GM23338 (cell line): Measurements from ENCODE around the gene ETFRF1. TPM values are rescaled to one million over a fixed set of nuclear protein-coding genes. Genes with fewer than 3 reads are reported as not detected.

Source experiments
- ATAC-seq: fragments of 200-7000 bp; cut with Tn5 transposase; 3 replicates; pipeline ENCODE4 v1.9.1; 2020
- DNase-seq: peaks from one replicate; pipeline ENCODE4 v3.0.0-alpha.2; 2015; ENCODE audit warnings: low spot score
- H2AFZ ChIP-seq: fragments of 200-600 bp; sonication (generic); 2 replicates; pipeline ENCODE4 v1.8.0; 2016; ENCODE audit warnings: antibody characterized with exemption, mild to moderate bottlenecking, moderate library complexity
- H3F3A ChIP-seq: fragments of 200-600 bp; sonication (generic); replicated peaks from 2 replicates; pipeline ENCODE4 v1.8.0; 2017; ENCODE audit warnings: antibody characterized with exemption, mixed run types, low read depth
- H3K27ac ChIP-seq: fragments of 200-600 bp; sonication (generic); 2 replicates; pipeline ENCODE4 v1.6.1; 2016; ENCODE audit warnings: low read depth
- H3K27me3 ChIP-seq: fragments of 200-600 bp; sonication (generic); 2 replicates; pipeline ENCODE4 v1.8.0; 2016; ENCODE audit warnings: mild to moderate bottlenecking, mixed run types, moderate library complexity; ENCODE audit not compliant: insufficient read depth
- H3K36me3 ChIP-seq: fragments of 200-600 bp; sonication (generic); 2 replicates; pipeline ENCODE4 v1.8.0; 2016; ENCODE audit warnings: mild to moderate bottlenecking; ENCODE audit not compliant: insufficient read depth
- H3K4me1 ChIP-seq: fragments of 200-600 bp; sonication (generic); 2 replicates; pipeline ENCODE4 v1.8.0; 2016; ENCODE audit warnings: mild to moderate bottlenecking, moderate library complexity; ENCODE audit not compliant: insufficient read depth
- H3K4me2 ChIP-seq: fragments of 200-600 bp; sonication (generic); 2 replicates; pipeline ENCODE4 v1.7.1; 2017; ENCODE audit warnings: mixed run types
- H3K4me3 ChIP-seq: fragments of 200-600 bp; sonication (generic); 2 replicates; pipeline ENCODE4 v1.6.1; 2016; ENCODE audit warnings: mixed run types
- H3K79me2 ChIP-seq: fragments of 200-600 bp; sonication (generic); replicated peaks from 2 replicates; pipeline ENCODE4 v1.8.0; 2017; ENCODE audit warnings: mild to moderate bottlenecking; ENCODE audit not compliant: insufficient read depth
- H3K9me2 ChIP-seq: fragments of 200-600 bp; sonication (generic); 2 replicates; pipeline ENCODE4 v1.8.0; 2017; ENCODE audit not compliant: insufficient read depth
- H4K20me1 ChIP-seq: fragments of 200-600 bp; sonication (generic); replicated peaks from 2 replicates; pipeline ENCODE4 v1.8.0; 2017; ENCODE audit warnings: mild to moderate bottlenecking; ENCODE audit not compliant: insufficient read depth
- H3K27ac Mint-ChIP-seq: 2 replicates; pipeline ENCODE4 v1.8.0; 2020; ENCODE audit warnings: inconsistent platforms, mild to moderate bottlenecking, moderate library complexity, mixed read lengths
- H3K27me3 Mint-ChIP-seq: 3 replicates; pipeline ENCODE4 v1.8.0; 2022; ENCODE audit warnings: low read depth, mild to moderate bottlenecking, moderate library complexity, mixed read lengths, inconsistent platforms; ENCODE audit not compliant: insufficient read depth, poor library complexity
- H3K36me3 Mint-ChIP-seq: 3 replicates; pipeline ENCODE4 v1.8.0; 2021; ENCODE audit warnings: low read depth, mild to moderate bottlenecking, inconsistent platforms, moderate library complexity, mixed read lengths
- H3K4me1 Mint-ChIP-seq: 3 replicates; pipeline ENCODE4 v1.8.0; 2020; ENCODE audit warnings: mild to moderate bottlenecking, inconsistent platforms, mixed read lengths
- H3K4me3 Mint-ChIP-seq: 3 replicates; pipeline ENCODE4 v1.8.0; 2021; ENCODE audit warnings: moderate library complexity, mild to moderate bottlenecking, inconsistent platforms, mixed read lengths
- H3K9me3 Mint-ChIP-seq: 3 replicates; pipeline ENCODE4 v1.8.0; 2020; ENCODE audit warnings: moderate library complexity, mild to moderate bottlenecking, inconsistent platforms, mixed read lengths
- EZH2phosphoT487 ChIP-seq: fragments of 200-600 bp; sonication (generic); IDR thresholded peaks from one replicate; pipeline ENCODE4 v1.8.1; 2018; ENCODE audit warnings: antibody characterized with exemption; ENCODE audit not compliant: unreplicated experiment
- POLR2AphosphoS5 ChIP-seq: IDR thresholded peaks from 2 replicates; pipeline ENCODE4 v1.6.1; 2016; ENCODE audit warnings: antibody characterized with exemption, low read depth
- STAT1 ChIP-seq: IDR thresholded peaks from one replicate; pipeline ENCODE4 v1.6.1; 2016; ENCODE audit warnings: antibody characterized with exemption; ENCODE audit not compliant: unreplicated experiment
- ZNF114 ChIP-seq: fragments of 250-450 bp; sonication (Bioruptor Pico); IDR thresholded peaks from 2 replicates; pipeline ENCODE4 v1.5.0; 2020; ENCODE audit warnings: mild to moderate bottlenecking, moderate library complexity
- ZNF331 ChIP-seq: fragments of 250-450 bp; sonication (Bioruptor Pico); IDR thresholded peaks from 2 replicates; pipeline ENCODE4 v1.5.0; 2020; ENCODE audit warnings: low read depth, mild to moderate bottlenecking, moderate library complexity
- polyA plus RNA-seq: library from polyadenylated mRNA; unstranded; fragments of >200 nt; fragmentation: Nextera tagmentation; extraction: Ambion mirVana; gene quantifications from 2 replicates; pipeline ENCODE4 v1.2.1, GENCODE V29; 2016
- total RNA-seq: library from RNA; depleted of rRNA; stranded (reverse); fragments of >200 nt; shearing (Covaris generic); gene quantifications from 2 replicates; pipeline ENCODE4 v1.2.3, GENCODE V29; 2014
- TF ChIP-seq, protein P1 (sequence below), 2 experiments: fragments of 200-600 bp in 1 of 2; sonication (generic) in 1 of 2; conservative IDR thresholded peaks; 2 replicates each; pipeline versions ENCODE4 v1.5.1 to v1.6.1; 2016 to 2017; ENCODE audit warnings: antibody characterized with exemption in 2 of 2, low read depth in 2 of 2, mild to moderate bottlenecking in 2 of 2, moderate library complexity in 1 of 2
- TF ChIP-seq, protein P2 (sequence below): IDR thresholded peaks from 2 replicates; pipeline ENCODE4 v1.6.1; 2016; ENCODE audit warnings: antibody characterized with exemption
- TF ChIP-seq, protein P3 (sequence below): IDR thresholded peaks from one replicate; pipeline ENCODE4 v1.6.1; 2018; ENCODE audit warnings: antibody characterized with exemption; ENCODE audit not compliant: unreplicated experiment

Gene ETFRF1
- total and polyA plus RNA-seq, 2 experiments from 2014 or later: 8.1 to 14.2 TPM

DNA sequence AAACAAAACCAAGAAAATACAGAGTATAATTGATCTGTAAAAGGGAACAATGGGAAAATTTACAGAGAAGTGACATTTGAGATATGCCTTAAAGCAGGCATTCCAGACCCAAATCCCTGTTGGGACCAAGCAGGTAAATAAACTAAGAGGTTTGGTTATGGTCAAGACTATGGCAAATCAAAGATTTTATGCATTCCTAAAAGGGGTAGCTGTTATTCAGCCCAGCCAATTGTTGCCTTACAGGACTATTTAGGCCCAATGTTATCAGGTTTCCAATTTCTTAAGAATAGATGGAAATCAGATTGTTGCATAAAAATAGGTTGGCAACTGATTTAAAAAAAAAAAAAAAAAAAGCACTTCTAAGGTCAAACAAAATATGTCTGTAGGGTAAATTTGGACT lies 5.4 kb upstream of the ETFRF1 start:
- Histone ChIP-seq H3K4me2 (no peak overlapping the region), H2AFZ (no peak overlapping the region), H3K4me3 (no peak overlapping the region), H3K79me2 (no peaks in the 10 kb centered on the region), H3K36me3 (no peaks in the 10 kb centered on the region), H3K9me2 (no peaks in the 10 kb centered on the region), H3K4me1 (no peaks in the 10 kb centered on the region), H3K27ac (no peak overlapping the region), H3F3A (no peaks in the 10 kb centered on the region), H4K20me1 (no peaks in the 10 kb centered on the region), H3K27me3 (no peaks in the 10 kb centered on the region)
- DNase-seq: no peak
- Mint-ChIP-seq H3K36me3 (no peaks in the 10 kb centered on the region), H3K4me1 (no peaks in the 10 kb centered on the region; the same call in 2 of the 3 replicates), H3K27ac (no peak overlapping the region), H3K4me3 (no peak overlapping the region), H3K9me3 (no peaks in the 10 kb centered on the region; the same call in 2 of the 3 replicates), H3K27me3 (no peaks in the 10 kb centered on the region)
- TF ChIP-seq, protein P1, sequence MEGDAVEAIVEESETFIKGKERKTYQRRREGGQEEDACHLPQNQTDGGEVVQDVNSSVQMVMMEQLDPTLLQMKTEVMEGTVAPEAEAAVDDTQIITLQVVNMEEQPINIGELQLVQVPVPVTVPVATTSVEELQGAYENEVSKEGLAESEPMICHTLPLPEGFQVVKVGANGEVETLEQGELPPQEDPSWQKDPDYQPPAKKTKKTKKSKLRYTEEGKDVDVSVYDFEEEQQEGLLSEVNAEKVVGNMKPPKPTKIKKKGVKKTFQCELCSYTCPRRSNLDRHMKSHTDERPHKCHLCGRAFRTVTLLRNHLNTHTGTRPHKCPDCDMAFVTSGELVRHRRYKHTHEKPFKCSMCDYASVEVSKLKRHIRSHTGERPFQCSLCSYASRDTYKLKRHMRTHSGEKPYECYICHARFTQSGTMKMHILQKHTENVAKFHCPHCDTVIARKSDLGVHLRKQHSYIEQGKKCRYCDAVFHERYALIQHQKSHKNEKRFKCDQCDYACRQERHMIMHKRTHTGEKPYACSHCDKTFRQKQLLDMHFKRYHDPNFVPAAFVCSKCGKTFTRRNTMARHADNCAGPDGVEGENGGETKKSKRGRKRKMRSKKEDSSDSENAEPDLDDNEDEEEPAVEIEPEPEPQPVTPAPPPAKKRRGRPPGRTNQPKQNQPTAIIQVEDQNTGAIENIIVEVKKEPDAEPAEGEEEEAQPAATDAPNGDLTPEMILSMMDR (conservative IDR thresholded peaks at IDR 0.05; ENCODE audit: low read depth in 2 of 2): no peak
- no peak for TF ChIP-seq ZNF114
- ATAC-seq: no peak

DNA sequence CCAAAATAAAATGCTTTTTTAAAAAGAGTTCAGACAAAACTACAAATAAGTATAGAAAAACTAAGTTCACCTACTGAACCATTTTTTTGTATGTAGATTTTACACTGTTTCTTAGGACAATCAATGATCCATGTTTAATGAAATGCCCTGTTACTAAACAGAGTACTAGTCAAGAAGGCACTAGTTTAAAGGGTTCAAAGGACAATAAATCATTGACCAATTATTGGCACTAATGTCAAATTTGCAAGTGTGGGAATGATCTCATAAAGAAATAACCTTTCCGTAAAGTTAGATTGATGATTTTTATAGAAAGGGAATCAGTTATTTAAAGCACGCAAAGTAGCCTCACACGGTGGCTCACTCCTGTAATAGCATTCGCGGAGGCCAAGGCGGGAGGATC lies 4.2 kb upstream of the ETFRF1 start:
- Histone ChIP-seq H2AFZ (no peak overlapping the region), H4K20me1 (no peaks in the 10 kb centered on the region), H3K27ac (no peak overlapping the region), H3K4me1 (no peaks in the 10 kb centered on the region), H3K36me3 (no peaks in the 10 kb centered on the region), H3K4me2 (no peak overlapping the region), H3F3A (no peaks in the 10 kb centered on the region), H3K9me2 (no peaks in the 10 kb centered on the region), H3K4me3 (no peak overlapping the region), H3K79me2 (no peaks in the 10 kb centered on the region), H3K27me3 (no peaks in the 10 kb centered on the region)
- H3K9me3 Mint-ChIP-seq: no peaks in the 10 kb centered on the region; the same call in 2 of the 3 replicates
- no peak for TF ChIP-seq STAT1
- no peak for TF ChIP-seq ZNF331 (CRISPR knock-in tag)
- no peak for TF ChIP-seq ZNF114
- no peak for TF ChIP-seq POLR2AphosphoS5
- TF ChIP-seq, protein P2, sequence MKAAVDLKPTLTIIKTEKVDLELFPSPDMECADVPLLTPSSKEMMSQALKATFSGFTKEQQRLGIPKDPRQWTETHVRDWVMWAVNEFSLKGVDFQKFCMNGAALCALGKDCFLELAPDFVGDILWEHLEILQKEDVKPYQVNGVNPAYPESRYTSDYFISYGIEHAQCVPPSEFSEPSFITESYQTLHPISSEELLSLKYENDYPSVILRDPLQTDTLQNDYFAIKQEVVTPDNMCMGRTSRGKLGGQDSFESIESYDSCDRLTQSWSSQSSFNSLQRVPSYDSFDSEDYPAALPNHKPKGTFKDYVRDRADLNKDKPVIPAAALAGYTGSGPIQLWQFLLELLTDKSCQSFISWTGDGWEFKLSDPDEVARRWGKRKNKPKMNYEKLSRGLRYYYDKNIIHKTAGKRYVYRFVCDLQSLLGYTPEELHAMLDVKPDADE: no peak
- TF ChIP-seq, protein P3, sequence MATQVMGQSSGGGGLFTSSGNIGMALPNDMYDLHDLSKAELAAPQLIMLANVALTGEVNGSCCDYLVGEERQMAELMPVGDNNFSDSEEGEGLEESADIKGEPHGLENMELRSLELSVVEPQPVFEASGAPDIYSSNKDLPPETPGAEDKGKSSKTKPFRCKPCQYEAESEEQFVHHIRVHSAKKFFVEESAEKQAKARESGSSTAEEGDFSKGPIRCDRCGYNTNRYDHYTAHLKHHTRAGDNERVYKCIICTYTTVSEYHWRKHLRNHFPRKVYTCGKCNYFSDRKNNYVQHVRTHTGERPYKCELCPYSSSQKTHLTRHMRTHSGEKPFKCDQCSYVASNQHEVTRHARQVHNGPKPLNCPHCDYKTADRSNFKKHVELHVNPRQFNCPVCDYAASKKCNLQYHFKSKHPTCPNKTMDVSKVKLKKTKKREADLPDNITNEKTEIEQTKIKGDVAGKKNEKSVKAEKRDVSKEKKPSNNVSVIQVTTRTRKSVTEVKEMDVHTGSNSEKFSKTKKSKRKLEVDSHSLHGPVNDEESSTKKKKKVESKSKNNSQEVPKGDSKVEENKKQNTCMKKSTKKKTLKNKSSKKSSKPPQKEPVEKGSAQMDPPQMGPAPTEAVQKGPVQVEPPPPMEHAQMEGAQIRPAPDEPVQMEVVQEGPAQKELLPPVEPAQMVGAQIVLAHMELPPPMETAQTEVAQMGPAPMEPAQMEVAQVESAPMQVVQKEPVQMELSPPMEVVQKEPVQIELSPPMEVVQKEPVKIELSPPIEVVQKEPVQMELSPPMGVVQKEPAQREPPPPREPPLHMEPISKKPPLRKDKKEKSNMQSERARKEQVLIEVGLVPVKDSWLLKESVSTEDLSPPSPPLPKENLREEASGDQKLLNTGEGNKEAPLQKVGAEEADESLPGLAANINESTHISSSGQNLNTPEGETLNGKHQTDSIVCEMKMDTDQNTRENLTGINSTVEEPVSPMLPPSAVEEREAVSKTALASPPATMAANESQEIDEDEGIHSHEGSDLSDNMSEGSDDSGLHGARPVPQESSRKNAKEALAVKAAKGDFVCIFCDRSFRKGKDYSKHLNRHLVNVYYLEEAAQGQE: no peak
- no peak for TF ChIP-seq EZH2phosphoT487
- TF ChIP-seq, protein P1 (conservative IDR thresholded peaks at IDR 0.05; ENCODE audit: low read depth in 2 of 2): no peak
- H3K27me3 Mint-ChIP-seq: peaks cover 4% of the 10 kb centered on the region
- no peak for ATAC-seq
- no peak overlapping the region for H3K4me3 Mint-ChIP-seq
- DNase-seq: no peak
- H3K4me1 Mint-ChIP-seq: peaks cover 2% of the 10 kb centered on the region; the same call in 2 of the 3 replicates
- H3K27ac Mint-ChIP-seq: no peak overlapping the region
- no peaks in the 10 kb centered on the region for H3K36me3 Mint-ChIP-seq
